ENCODE data around the gene TCFL5. TPM values are rescaled to one million over a fixed set of nuclear protein-coding genes. Genes with fewer than 3 reads are reported as not detected.

TCFL5 gene
- total RNA-seq, 1 donor from 2014 or later, result 8.2 TPM

DNA sequence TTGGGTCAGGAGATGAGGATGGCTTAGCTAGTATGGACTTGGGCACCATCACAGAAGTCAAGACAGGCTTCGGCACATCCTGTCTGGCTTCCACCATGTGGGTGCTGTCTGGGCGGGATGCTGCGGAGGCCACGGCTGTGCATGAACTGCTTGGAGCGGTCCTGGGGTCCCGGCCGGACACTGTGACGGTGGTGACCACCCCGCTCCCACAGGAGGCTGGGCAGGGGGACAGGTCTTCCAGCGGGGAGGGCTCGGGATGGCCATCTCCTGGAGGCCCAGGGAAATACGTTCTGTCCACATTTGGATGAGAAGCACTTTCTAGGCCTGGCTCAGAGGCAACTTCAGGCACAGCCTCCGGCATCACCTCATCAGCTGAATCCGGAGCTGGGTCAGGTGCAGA, 32.1 kb upstream of the TCFL5 start:
- intact Hi-C loops (cut with DNase I), result no loop called here
- Histone ChIP-seq H3K9me3 (no peaks in the 10 kb centered on the region), H3K4me3 (no peak overlapping the region), H3K4me1 (no peaks in the 10 kb centered on the region), H3K36me3 (peaks cover 83% of the 10 kb centered on the region), H3K27me3 (ENCODE audit: low read depth) (no peaks in the 10 kb centered on the region), H3K27ac (no peak overlapping the region)
- DNase-seq (peak; percentile 41), ATAC-seq (no peak)
- no peak for TF ChIP-seq CTCF (IDR thresholded peaks at IDR 0.05)

DNA sequence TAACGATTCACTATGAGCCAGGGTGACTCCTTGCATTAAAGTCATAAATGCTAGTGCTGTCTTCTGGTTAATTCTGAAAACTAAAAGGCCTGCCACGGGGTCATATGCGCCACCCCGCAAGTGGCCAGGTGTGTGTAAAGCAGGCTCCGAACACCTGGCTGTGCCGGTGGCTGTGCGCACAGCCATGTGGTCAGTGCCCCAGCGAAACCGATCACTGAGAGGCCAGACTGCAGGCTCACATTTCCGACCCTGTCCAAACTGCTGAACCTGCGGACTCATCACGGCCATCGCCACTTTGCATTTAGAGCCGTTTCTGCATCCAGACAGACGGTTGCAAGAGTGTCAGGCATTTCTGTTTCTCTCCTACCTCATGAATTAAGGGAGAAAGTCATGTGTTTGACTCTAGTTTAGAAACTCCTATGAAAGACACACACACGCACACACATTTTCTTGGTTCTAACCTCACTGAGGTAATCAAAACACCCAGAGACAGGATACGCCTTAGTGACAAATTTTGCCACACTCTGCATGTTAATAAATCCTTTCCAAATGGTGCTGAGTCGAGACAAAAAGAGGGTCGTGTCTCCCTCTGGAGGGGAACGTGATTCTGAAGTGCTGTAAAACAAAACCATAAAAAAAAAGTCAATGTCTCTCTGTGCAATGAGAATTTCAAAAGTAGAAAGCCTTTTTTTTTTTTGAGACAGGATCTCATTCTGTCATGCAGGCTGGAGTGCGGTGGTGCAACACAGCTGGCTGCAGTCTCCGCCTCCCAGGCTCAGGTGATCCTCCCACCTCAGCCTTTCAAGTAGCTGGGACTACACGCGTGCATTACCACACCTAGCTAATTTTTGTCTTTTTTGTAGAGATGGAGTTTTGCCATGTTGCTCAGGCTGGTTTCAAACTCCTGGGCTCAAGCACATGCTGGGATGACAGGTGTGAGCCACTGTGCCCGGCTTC, 31.0 kb upstream of the TCFL5 start:
- DNase-seq, result peak; percentile 13
- Histone ChIP-seq H3K36me3 (peaks cover 94% of the 10 kb centered on the region), H3K4me3 (no peak overlapping the region), H3K27me3 (ENCODE audit: low read depth) (no peaks in the 10 kb centered on the region), H3K27ac (no peak overlapping the region), H3K4me1 (no peaks in the 10 kb centered on the region), H3K9me3 (no peaks in the 10 kb centered on the region)
- no peak for ATAC-seq
- intact Hi-C loops (cut with DNase I), result no loop called here
- TF ChIP-seq CTCF (IDR thresholded peaks at IDR 0.05), result no peak

DNA sequence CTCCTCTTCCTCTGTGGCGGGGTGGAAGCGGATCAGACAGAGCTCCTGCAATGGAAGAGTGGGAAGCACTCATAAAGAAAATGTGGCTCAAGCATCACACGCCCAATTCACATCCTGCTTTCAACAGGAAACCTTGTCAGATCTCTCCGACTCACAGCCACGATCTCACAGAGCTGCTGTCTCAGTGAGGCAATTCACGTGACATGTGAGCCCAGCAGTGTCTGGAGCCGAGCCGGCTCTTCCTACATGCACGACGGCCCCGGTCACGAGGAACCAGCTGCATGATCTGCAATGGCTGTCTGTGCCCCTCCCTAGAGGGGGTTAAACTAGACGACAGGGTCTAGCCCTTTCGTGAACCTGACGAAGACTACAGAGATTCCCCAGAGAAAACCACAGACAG, 29.5 kb upstream of the TCFL5 start:
- intact Hi-C loops (cut with DNase I), result no loop called here
- H3K4me3 ChIP-seq, result no peak overlapping the region
- H3K4me1 ChIP-seq, result no peaks in the 10 kb centered on the region
- ATAC-seq, result no peak
- TF ChIP-seq CTCF (IDR thresholded peaks at IDR 0.05), result no peak
- no peaks in the 10 kb centered on the region for H3K9me3 ChIP-seq
- H3K27ac ChIP-seq, result no peak overlapping the region
- DNase-seq, result peak; percentile 38
- H3K27me3 ChIP-seq (ENCODE audit: low read depth), result no peaks in the 10 kb centered on the region
- H3K36me3 ChIP-seq, result peaks cover 100% of the 10 kb centered on the region

DNA sequence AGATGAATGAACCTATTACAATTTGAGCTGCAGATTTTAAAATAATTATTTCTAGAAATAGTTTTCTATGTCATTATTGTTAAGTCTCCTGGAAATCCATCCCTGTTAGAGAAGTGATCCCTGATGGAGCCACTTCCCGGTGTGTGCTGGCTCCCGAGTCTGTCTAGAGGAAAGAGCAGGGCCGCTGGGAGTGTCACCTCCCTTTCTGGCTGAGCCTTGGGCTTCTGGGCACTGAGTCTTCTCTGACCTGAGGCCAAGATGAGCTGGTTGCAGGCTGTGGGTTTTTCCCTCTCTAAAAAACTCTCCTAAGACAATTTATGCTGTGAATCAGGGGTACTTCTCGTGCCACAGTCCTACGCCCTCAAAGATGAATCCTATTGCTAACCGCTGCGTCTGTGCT, 28.8 kb upstream of the TCFL5 start:
- DNase-seq, result no peak
- Histone ChIP-seq H3K9me3 (no peaks in the 10 kb centered on the region), H3K27ac (no peak overlapping the region), H3K4me3 (no peak overlapping the region), H3K27me3 (ENCODE audit: low read depth) (no peaks in the 10 kb centered on the region), H3K36me3 (peaks cover 96% of the 10 kb centered on the region), H3K4me1 (no peaks in the 10 kb centered on the region)
- no peak for ATAC-seq
- TF ChIP-seq CTCF (IDR thresholded peaks at IDR 0.05), result no peak
- intact Hi-C loops (cut with DNase I), result no loop called here

GRCh38 chr20:62889871-62890270, 28.2 kb upstream of the TCFL5 start:
- Histone ChIP-seq H3K36me3 (peaks cover 90% of the 10 kb centered on the region), H3K27ac (no peak overlapping the region), H3K4me3 (no peak overlapping the region), H3K27me3 (ENCODE audit: low read depth) (no peaks in the 10 kb centered on the region), H3K9me3 (no peaks in the 10 kb centered on the region), H3K4me1 (no peaks in the 10 kb centered on the region)
- intact Hi-C loops (cut with DNase I), result no loop called here
- ATAC-seq (no peak), DNase-seq (no peak)
- TF ChIP-seq CTCF (IDR thresholded peaks at IDR 0.05), result no peak
